K562 (cell line): ENCODE measurements around the gene PHOX2A. TPM values are rescaled to one million over a fixed set of nuclear protein-coding genes. Genes with fewer than 3 reads are reported as not detected.

Experiments
- GABPB2 ChIP-seq: fragments of 250-450 bp; sonication (Bioruptor Pico); conservative IDR thresholded peaks from 2 replicates; pipeline ENCODE4 v1.5.1; 2021; ENCODE audit warnings: mild to moderate bottlenecking
- MYBL2 ChIP-seq, 2 experiments: fragments of 450-650 bp in 1 of 2; sonication (generic) in 1 of 2; formaldehyde crosslinking in 1 of 2; IDR thresholded peaks; 2 replicates each; pipeline versions ENCODE4 v1.6.1 to v1.8.1; 2017 to 2022; ENCODE audit warnings: borderline replicate concordance in 1 of 2, inconsistent platforms in 1 of 2, low read depth in 1 of 2, mild to moderate bottlenecking in 1 of 2, missing genetic modification reagents in 1 of 2, moderate library complexity in 1 of 2
- NR2F6 ChIP-seq: fragments of 450-650 bp; formaldehyde crosslinking; IDR thresholded peaks from 2 replicates; pipeline ENCODE4 v1.4.0; 2020; ENCODE audit warnings: mild to moderate bottlenecking
- SIN3B ChIP-seq: fragments of 450-650 bp; IDR thresholded peaks from 2 replicates; pipeline ENCODE4 v1.6.1; 2017; ENCODE audit warnings: low read depth, mild to moderate bottlenecking, moderate library complexity
- TCF3 ChIP-seq: sonication (generic); formaldehyde crosslinking; IDR thresholded peaks from 2 replicates; pipeline ENCODE4 v1.4.0; 2020; ENCODE audit warnings: mild to moderate bottlenecking, missing genetic modification reagents
- ZNF224 ChIP-seq: sonication (generic); formaldehyde crosslinking; IDR thresholded peaks from 2 replicates; pipeline ENCODE4 v1.8.0; 2022; ENCODE audit warnings: mild to moderate bottlenecking, missing genetic modification reagents
- ZNF583 ChIP-seq: fragments of 250-450 bp; sonication (Bioruptor Pico); IDR thresholded peaks from 2 replicates; pipeline ENCODE4 v1.4.0; 2020
- polyA plus RNA-seq, 8 experiments: library from polyadenylated mRNA; depleted of rRNA in 4 of 8; stranded (reverse) in 5 of 8; unstranded in 3 of 8; fragments of >200 nt; fragmentation: Nextera tagmentation in 2 of 8; fragmentation: Illumina TruSeq in 1 of 8; extraction: Ambion mirVana in 2 of 8; extraction: Trizol in 1 of 8; gene quantifications; 2 replicates each; pipeline versions ENCODE4 v1.2.1 to v1.2.3, GENCODE V29; 2011 to 2014; ENCODE audit warnings: inconsistent platforms in 1 of 8, missing spikeins in 1 of 8
- total RNA-seq, 7 experiments: library from RNA; depleted of rRNA in 6 of 7; stranded (reverse); fragments of >200 nt in 6 of 7; fragmentation: Illumina TruSeq in 2 of 7; extraction: Trizol in 2 of 7; gene quantifications; 2 replicates each; pipeline versions ENCODE4 v1.2.1 to v1.2.3, GENCODE V29; 2011 to 2021; ENCODE audit warnings: low replicate concordance in 1 of 7
- TF ChIP-seq, protein P1 (sequence below): fragments of 250-450 bp; sonication (Bioruptor Pico); IDR thresholded peaks from 2 replicates; pipeline ENCODE4 v1.4.0; 2020
- TF ChIP-seq, protein P2 (sequence below), 3 experiments: IDR thresholded peaks in 2 of 3; conservative IDR thresholded peaks in 1 of 3; 2 replicates each; pipeline ENCODE4 v1.5.1; 2011 to 2012; ENCODE audit warnings: low read length in 3 of 3, mild to moderate bottlenecking in 3 of 3, control low read depth in 2 of 3, improper control_type of control experiment in 1 of 3, inconsistent platforms in 1 of 3, low read depth in 1 of 3, mixed read lengths in 1 of 3, moderate library complexity in 1 of 3; ENCODE audit not compliant: insufficient read depth in 2 of 3
- TF ChIP-seq, protein P3 (sequence below): sonication (generic); formaldehyde crosslinking; IDR thresholded peaks from 2 replicates; pipeline ENCODE4 v1.8.0; 2022; ENCODE audit warnings: mild to moderate bottlenecking, low read depth, missing genetic modification reagents
- TF ChIP-seq, protein P4 (sequence below): sonication (generic); formaldehyde crosslinking; IDR thresholded peaks from 2 replicates; pipeline ENCODE4 v1.8.1; 2023; ENCODE audit warnings: mild to moderate bottlenecking, missing genetic modification reagents
- TF ChIP-seq, protein P5 (sequence below): sonication (generic); formaldehyde crosslinking; IDR thresholded peaks from 2 replicates; pipeline ENCODE4 v1.8.1; 2023; ENCODE audit warnings: mild to moderate bottlenecking, missing genetic modification reagents

Gene PHOX2A
- total and polyA plus RNA-seq, 9 of the 15 experiments (the other 6 are each of a cell fraction or from before 2014, with no cell fraction given), result not detected

DNA sequence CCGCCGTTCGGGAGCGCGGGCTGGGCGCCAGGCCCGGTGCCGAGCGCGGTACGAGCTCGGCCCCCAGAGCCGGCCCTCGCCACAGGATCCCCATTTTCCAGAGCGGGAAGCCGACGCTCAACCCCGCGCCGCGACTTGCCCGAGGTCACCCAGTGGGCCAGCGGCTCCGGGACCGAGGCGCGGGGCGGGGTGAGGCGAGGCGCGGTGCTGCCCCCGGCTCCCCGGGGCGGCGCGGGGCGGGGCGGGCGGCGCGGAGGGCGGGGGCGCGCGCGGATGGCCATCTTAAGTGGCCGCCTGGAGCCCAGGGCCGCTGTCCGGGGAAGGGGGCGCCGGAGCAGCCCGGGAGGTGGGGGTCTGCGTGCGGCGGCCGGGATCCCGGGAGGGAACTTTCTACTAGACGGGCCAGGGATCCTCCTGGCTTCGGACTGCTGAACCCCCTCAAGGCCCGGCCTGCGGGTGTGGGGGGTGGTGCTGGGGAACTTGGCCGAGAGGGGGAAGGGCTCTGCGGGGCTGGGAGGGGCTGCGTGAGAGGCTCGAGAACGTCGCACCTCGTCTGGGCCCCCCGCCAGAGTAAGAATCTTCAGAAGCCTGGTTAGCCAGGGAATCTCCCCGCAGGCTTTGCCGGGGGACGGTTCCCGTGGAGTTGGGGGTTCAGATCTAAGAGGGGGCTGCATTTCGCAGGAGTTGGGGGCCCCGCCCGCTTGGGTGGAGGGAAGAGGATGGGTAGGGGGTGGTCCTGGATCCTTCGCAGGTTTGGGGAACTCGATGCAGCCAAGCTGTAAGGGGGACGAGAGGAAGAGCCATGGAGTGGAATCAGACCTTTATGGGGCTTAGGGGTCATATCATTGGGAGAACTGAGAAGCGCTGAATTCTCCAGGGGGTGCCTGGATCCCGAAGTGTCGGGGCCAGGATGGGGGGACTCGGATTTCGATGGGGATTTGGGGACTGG is 20.1 kb downstream of the PHOX2A start (continued):
- TF ChIP-seq, protein P1, sequence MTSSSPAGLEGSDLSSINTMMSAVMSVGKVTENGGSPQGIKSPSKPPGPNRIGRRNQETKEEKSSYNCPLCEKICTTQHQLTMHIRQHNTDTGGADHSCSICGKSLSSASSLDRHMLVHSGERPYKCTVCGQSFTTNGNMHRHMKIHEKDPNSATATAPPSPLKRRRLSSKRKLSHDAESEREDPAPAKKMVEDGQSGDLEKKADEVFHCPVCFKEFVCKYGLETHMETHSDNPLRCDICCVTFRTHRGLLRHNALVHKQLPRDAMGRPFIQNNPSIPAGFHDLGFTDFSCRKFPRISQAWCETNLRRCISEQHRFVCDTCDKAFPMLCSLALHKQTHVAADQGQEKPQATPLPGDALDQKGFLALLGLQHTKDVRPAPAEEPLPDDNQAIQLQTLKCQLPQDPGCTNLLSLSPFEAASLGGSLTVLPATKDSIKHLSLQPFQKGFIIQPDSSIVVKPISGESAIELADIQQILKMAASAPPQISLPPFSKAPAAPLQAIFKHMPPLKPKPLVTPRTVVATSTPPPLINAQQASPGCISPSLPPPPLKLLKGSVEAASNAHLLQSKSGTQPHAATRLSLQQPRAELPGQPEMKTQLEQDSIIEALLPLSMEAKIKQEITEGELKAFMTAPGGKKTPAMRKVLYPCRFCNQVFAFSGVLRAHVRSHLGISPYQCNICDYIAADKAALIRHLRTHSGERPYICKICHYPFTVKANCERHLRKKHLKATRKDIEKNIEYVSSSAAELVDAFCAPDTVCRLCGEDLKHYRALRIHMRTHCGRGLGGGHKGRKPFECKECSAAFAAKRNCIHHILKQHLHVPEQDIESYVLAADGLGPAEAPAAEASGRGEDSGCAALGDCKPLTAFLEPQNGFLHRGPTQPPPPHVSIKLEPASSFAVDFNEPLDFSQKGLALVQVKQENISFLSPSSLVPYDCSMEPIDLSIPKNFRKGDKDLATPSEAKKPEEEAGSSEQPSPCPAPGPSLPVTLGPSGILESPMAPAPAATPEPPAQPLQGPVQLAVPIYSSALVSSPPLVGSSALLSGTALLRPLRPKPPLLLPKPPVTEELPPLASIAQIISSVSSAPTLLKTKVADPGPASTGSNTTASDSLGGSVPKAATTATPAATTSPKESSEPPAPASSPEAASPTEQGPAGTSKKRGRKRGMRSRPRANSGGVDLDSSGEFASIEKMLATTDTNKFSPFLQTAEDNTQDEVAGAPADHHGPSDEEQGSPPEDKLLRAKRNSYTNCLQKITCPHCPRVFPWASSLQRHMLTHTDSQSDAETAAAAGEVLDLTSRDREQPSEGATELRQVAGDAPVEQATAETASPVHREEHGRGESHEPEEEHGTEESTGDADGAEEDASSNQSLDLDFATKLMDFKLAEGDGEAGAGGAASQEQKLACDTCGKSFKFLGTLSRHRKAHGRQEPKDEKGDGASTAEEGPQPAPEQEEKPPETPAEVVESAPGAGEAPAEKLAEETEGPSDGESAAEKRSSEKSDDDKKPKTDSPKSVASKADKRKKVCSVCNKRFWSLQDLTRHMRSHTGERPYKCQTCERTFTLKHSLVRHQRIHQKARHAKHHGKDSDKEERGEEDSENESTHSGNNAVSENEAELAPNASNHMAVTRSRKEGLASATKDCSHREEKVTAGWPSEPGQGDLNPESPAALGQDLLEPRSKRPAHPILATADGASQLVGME (CRISPR knock-in tag), result no peak
- TF ChIP-seq ZNF224 (CRISPR knock-in tag) (no peak), NR2F6 (no peak), TCF3 (CRISPR knock-in tag) (no peak; the same call in 1 of the 2 replicates), ZNF583 (CRISPR knock-in tag) (no peak), MYBL2 (IDR thresholded peaks at IDR 0.05; ENCODE audit: low read depth) (no peak), MYBL2 (CRISPR knock-in tag; IDR thresholded peaks at IDR 0.05; ENCODE audit: borderline replicate concordance) (no peak), GABPB2 (no peak), SIN3B (0 out of 2 replicates have a peak, but pooled peaks have one; percentile 10)
- TF ChIP-seq, protein P2, sequence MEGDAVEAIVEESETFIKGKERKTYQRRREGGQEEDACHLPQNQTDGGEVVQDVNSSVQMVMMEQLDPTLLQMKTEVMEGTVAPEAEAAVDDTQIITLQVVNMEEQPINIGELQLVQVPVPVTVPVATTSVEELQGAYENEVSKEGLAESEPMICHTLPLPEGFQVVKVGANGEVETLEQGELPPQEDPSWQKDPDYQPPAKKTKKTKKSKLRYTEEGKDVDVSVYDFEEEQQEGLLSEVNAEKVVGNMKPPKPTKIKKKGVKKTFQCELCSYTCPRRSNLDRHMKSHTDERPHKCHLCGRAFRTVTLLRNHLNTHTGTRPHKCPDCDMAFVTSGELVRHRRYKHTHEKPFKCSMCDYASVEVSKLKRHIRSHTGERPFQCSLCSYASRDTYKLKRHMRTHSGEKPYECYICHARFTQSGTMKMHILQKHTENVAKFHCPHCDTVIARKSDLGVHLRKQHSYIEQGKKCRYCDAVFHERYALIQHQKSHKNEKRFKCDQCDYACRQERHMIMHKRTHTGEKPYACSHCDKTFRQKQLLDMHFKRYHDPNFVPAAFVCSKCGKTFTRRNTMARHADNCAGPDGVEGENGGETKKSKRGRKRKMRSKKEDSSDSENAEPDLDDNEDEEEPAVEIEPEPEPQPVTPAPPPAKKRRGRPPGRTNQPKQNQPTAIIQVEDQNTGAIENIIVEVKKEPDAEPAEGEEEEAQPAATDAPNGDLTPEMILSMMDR (IDR thresholded peaks at IDR 0.05 in 2 of 3, conservative IDR thresholded peaks at IDR 0.05 in 1 of 3; ENCODE audit: insufficient read depth in 2 of 3, low read depth in 1 of 3, low read length in 3 of 3), result no peak
- TF ChIP-seq, protein P3, sequence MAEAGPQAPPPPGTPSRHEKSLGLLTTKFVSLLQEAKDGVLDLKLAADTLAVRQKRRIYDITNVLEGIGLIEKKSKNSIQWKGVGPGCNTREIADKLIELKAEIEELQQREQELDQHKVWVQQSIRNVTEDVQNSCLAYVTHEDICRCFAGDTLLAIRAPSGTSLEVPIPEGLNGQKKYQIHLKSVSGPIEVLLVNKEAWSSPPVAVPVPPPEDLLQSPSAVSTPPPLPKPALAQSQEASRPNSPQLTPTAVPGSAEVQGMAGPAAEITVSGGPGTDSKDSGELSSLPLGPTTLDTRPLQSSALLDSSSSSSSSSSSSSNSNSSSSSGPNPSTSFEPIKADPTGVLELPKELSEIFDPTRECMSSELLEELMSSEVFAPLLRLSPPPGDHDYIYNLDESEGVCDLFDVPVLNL (CRISPR knock-in tag), result no peak
- TF ChIP-seq, protein P4, sequence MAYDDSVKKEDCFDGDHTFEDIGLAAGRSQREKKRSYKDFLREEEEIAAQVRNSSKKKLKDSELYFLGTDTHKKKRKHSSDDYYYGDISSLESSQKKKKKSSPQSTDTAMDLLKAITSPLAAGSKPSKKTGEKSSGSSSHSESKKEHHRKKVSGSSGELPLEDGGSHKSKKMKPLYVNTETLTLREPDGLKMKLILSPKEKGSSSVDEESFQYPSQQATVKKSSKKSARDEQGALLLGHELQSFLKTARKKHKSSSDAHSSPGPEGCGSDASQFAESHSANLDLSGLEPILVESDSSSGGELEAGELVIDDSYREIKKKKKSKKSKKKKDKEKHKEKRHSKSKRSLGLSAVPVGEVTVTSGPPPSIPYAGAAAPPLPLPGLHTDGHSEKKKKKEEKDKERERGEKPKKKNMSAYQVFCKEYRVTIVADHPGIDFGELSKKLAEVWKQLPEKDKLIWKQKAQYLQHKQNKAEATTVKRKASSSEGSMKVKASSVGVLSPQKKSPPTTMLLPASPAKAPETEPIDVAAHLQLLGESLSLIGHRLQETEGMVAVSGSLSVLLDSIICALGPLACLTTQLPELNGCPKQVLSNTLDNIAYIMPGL (CRISPR knock-in tag), result no peak
- TF ChIP-seq, protein P5, sequence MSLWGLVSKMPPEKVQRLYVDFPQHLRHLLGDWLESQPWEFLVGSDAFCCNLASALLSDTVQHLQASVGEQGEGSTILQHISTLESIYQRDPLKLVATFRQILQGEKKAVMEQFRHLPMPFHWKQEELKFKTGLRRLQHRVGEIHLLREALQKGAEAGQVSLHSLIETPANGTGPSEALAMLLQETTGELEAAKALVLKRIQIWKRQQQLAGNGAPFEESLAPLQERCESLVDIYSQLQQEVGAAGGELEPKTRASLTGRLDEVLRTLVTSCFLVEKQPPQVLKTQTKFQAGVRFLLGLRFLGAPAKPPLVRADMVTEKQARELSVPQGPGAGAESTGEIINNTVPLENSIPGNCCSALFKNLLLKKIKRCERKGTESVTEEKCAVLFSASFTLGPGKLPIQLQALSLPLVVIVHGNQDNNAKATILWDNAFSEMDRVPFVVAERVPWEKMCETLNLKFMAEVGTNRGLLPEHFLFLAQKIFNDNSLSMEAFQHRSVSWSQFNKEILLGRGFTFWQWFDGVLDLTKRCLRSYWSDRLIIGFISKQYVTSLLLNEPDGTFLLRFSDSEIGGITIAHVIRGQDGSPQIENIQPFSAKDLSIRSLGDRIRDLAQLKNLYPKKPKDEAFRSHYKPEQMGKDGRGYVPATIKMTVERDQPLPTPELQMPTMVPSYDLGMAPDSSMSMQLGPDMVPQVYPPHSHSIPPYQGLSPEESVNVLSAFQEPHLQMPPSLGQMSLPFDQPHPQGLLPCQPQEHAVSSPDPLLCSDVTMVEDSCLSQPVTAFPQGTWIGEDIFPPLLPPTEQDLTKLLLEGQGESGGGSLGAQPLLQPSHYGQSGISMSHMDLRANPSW (CRISPR knock-in tag), result no peak
